T-helper 22 cell (primary cell): ENCODE data around the gene NQO2.
A peak's percentile ranks its signal among the peaks of the same experiment; 100 is the strongest.
"Not testable (repeated sequence)": the region's sequence is repeated elsewhere in the genome, so short reads cannot be mapped to it uniquely, and the experiment has no call there.

Experiments
- DNase-seq: peaks from one replicate; pipeline ENCODE4 v3.0.0-alpha.2; 2020; ENCODE audit warnings: low read depth

Gene NQO2

DNA sequence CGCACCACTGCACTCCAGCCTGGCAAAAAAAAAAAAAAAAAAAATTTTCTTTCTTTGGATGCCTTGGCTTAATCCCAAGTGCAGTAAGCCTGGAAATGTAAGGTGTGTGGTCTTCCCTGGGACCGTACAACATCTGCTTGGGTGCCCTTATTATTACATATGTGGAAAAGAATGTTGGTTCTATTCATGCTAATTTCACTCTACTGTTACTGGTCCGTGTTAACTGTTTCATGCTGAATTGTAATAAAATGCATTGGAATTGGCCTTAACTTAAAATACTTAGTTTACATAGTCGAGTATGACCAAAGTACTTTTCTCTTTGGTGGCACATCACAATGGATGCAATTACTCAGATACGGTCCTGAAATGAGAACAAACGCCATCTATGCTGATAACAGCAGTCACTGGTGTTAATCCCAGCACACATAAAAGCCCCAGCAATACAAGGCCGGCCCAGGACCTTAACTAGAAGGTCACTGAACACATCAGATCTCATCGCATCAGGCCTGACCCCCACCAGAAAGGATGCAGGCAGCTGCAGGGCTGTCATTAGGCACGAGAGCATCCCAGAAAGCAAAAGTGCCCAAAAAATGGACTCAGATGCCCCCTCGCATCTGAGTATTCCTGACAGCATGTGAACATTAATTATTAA, 29.5 kb upstream of the NQO2 start:
- DNase-seq = no peak

DNA sequence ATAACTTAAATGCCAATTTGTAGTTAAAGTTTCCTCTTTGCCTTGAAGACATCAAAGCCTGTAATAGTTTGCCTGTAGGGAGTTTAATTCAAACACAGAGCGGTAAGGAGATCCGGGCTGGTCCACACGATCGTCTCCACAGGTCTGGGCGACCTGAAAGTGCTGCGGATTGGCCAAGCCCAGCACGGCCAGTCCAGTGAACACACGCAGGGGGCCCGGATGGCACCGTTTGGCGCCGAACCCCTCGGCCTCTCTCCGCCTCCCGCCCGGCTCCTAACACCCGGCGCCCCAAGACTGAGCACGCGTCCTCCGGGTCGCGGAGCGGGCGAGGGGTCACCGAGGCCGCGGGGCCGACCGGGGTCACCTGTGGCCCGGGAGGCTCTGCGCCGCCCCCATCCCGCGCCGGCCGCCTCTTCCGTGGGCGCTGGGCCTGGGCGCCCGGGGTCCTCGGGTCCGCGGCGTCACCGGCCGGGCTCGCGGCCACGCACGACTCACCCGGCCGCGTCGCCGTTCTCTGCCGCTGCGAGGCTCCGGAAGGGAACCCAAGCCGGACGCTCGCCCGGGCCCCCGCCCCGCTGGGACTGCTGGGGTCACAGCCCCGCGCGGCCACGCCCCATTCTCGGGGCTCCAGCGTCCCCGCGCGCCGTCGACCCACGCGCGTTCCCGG, 28.8 kb upstream of the NQO2 start:
- DNase-seq = peak; percentile 9

DNA sequence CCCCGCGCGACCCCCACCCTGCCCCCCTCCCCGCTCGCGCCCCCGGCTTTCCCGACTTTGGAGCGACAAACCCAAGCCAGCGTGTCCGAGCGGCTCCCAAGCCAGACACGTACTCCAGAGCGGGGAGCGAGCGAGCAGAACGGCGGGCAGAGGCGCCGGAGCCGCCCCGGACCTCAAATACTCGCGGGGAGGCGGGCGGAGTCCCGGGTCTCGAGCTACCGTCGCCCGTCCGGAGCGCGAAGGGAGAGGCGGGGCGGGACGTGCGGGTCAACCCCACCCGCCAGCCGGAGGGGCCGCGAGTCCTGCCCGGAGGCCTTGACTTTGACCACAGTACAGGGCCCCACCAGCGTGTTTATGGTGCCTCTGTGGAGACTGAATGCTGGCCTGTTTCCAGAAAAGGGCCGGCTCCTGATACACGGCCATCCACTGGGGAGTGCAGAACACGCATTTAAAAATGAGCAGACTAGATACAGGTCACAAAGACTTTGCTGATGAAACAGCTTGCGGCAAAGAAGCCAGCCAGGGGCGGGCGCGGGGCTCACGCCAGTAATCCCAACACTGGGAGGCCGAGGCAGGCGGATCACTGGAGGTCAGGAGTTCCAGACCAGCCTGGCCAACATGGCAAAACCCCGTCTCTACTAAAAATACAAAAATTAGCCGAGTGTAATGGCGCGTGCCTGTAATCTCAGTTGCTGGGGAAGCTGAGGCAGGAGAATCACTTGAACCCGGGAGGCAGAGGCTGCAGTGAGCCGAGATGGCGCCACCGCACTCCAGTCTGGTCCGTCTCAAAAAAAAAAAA, 28.1 kb upstream of the NQO2 start, which contains the start of gene SERPINB6:
TSS of gene SERPINB6 (minus strand) at position 148 of the 799 bp plus-strand sequence. CDS start 12,235 bp downstream, outside the sequence.
- DNase-seq = peak; percentile 11

DNA sequence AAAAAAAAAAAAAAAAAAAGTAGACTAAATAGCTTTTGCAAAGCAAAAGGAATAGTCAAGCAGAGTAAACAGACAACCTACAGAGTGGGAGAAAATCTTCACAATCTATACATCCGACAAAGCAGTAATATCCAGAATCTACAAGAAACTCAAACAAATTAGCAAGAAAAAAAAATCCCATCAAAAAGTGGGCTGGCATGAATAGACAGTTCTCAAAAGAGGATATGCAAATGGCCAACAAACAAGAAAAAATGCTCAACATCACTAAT, 27.5 kb upstream of the NQO2 start:
- not testable (repeated sequence) for DNase-seq

DNA sequence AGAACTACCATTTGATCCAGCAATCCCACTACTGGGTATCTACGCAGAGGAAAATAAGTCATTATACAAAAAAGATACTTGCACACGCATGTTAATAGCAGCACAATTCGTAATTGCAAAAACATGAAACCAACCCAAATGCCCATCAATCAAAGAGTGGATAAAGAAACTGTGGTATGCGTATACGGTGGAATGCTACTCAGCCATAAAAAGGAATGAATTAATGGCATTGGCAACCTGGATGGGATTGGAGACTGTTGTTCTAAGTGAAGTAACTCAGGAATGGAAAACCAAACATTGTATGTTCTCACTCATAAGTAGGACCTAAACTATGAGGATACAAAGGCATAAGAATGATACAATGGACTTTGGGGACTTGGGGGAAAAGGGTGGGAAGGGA, 27.0 kb upstream of the NQO2 start:
- DNase-seq = not testable (repeated sequence)

DNA sequence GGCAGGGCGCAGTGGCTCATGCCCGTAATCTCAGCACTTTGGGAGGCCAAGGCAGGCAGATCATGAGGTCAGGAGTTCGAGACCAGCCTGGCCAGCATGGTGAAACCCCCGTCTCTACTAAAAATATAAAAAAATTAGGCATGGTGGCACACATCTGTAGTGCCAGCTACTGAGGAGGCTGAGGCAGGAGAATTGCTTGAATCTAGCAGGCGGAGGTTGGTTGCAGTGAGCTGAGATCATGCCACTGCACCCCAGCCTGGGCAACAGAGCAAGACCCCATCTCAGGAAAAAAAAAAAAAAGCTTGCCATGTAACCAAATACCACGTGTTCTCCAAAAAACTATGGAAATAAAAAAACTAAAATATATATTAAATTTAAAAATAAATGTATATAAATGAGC, 26.5 kb upstream of the NQO2 start:
- DNase-seq = not testable (repeated sequence)

DNA sequence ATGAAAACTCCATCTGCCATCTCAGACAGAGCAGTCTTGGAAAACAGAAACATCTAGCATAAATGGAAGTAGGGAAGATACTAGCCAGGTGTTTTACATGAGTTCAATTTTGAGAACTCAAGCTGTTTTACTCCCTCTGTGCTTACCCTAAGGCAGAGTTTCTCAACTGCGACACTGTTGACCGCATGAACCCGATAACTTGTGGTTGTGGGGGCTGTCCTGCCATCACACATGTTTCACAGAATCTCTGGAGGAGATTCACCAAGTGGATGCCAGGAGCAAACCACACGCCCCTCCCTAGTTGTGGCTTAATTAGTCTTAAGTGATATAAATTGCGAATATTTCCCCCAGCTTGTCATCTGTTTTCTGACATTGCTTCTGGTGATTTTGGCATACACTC, 26.0 kb upstream of the NQO2 start:
- no peak for DNase-seq

DNA sequence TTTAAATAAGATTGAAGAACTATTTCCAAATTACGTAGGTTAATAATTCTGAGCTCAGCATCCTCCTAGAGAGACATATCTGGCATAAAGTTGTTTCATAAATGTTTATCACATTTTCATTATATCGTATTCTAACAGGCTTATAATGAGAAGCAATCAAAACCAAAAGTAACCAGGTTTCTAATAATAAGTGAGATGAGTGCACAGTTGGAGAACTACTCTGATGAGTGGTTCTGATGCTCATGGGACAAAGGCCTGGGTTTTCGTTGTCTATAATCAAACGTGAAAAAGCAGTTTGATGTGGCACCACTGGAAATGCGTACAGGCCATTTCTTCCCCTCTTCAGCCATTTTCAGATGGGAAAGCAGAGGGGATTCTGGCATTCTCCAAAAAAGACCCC, 23.6 kb upstream of the NQO2 start:
- no peak for DNase-seq

DNA sequence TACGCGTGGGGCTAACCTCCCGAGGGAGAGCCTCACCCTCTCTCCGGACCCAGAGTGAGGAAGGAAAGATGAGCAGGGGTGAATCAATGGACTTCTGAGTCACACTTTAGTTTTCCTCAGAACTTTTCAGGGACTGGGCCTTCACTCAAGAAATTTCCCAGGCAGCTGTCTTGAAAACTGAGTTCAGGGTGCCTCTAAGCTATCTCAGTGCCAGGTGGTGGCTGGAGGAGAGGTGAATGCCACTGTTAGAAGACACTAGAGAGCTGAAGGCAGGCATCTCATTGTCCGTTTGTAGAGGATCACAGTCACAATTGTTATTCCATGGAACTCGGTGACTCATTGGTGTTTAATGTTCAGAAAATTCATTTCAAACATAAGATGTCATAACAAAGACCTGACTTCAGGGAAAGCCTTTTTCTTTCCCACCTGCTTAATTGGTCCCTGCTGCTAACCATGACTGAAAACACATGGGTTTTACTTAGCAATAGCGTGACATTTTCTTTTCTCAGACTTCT, 23.1 kb upstream of the NQO2 start:
- no peak for DNase-seq

DNA sequence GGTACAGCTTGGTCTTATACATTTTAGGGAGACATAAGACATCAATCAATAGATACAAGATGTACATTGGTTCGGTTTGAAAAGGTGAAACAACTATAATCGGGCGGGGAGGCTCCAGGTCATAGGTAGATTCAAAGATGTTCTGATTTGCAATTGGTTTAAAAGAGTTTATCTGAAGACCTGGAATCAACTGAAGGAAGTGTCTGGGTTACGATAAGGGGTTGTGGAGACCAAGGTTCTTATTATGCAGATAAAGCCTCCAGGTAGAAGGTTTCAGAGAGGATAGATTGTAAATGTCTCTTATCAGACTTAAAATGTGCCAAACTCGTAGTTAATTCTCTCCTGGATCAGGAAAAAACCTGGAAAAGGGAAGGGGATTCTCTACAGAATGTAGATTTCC, 22.4 kb upstream of the NQO2 start:
- DNase-seq = no peak

DNA sequence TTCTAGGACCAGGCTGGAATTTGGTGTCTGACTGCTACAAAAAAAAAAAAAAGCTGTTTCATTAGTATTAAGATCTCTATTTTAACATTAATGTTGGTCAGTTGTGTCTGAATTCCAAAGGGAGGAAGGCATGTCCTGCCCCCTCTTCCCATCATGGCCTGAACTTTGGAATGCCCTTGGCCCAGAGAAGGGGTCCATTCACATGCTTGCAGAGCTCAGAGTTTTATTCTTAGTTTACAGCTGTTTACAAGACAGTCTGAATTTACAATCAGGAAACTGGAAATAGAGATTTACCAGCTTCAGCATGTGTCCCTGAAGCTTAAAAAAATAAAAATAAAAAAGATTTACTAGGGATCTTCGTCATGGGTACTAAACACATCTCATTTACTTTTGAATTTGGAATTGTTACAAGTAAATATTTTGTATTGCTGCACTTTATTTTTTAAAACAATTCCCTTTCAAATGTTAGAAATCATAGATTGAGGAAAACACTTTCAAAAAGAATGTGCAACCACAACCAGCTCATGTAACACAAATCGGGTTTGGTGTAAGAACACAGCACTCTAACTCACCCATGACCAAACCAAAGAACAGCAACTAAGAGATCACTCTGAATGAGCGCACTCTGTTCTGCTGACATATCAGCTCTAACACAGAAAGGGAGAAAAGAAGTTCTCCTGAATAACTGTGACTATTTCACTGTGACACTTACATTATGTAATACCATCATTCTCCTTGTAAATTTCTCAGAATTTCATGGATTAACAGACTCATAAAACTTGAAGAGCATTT, 21.7 kb upstream of the NQO2 start:
- no peak for DNase-seq

DNA sequence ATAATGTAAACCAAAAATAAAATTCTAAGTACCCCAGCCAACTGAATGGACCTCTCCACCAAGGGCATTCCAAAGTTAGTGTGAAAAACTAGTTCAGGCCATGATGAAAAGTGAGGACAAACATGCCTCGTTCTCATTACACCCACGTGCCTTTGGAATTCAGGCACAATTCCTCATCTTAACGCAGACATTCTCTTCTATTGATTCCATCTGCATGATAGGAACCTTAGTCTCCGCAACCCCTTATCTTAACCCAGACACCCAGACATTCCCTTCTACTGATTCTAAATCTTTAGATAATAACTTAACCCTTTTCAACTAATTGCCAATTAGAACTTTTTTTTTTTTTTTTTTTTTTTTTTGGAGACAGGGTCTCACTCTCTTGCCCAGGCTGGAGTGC, 20.8 kb upstream of the NQO2 start:
- no peak for DNase-seq

DNA sequence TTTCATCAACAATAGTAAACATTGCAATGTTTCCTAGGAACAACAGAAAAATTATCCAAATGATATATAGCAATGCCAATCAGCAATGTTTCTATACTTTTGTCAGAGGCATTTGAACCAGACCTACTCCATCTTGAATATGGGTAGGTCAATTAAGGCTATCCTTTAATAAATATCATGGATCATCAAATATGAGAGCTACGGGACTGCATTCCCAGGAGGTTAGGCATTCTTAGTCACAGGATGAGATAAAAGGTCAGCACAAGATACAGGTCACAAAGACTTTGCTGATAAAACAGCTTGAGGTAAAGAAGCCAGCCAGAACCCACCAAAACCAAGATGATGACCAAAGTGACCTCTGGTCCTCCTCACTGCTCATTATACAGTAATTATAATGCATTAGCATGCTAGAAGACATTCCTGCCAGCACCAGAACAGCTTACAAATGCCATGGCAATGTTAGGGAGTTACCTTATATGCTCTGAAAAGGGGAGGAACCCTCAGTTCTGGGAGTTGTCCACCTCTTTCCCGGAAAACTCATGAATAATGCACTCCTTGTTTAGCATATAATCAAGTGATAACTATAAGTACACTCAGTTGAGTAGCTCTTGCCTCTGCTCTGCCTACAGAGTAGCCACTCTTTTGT, 19.8 kb upstream of the NQO2 start:
- DNase-seq = no peak

DNA sequence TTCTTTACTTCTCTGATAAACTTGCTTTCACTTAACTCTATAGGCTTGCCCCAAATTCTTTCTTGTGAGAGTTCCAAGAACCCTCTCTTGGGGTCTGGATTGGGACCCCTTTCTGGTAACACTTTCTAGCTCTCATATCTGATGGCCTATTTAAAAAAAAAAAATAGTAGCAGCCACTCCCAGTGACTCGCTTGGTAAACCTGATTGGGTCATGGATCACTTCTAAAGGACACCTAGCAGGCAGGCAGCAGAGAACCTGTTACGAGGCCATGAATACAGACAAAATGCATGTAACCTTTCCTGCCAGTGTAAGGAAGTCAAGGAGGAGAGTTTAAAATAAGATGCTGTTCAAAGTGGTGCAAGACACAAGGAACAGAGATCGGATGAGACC, 19.2 kb upstream of the NQO2 start:
- DNase-seq = no peak

DNA sequence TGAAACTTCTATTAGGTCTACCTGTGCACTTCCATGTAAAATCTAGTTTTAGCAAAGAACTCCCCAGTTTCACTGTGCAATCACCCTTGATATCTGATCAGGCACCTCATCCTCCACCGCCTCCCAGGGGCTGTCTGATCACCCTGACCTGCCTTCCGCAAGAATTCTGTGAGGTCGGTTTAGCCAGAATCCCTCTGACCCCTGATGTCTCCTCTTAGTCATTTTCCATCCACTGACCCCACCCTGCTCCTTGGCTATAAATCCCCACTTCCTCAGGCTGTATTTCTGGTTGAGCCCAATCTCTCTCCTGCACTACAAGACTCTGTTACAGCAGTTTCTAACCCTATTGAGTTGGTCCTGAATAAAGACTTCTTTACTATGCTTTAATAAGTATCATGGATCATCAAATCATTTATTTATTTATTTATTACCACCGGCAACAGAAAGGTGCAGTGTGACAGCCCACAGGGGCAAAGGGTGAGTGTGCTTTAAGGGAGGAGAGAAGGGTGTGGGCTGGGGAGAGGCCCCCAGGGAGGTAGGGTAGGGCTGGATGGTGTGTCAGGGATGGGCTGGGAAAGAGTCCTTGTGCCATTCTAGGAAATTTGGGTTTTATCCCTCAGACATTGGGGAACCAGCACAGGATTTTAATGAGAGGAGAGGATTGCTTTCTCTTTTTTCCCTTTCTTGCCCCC, 17.1 kb upstream of the NQO2 start:
- no peak for DNase-seq

DNA sequence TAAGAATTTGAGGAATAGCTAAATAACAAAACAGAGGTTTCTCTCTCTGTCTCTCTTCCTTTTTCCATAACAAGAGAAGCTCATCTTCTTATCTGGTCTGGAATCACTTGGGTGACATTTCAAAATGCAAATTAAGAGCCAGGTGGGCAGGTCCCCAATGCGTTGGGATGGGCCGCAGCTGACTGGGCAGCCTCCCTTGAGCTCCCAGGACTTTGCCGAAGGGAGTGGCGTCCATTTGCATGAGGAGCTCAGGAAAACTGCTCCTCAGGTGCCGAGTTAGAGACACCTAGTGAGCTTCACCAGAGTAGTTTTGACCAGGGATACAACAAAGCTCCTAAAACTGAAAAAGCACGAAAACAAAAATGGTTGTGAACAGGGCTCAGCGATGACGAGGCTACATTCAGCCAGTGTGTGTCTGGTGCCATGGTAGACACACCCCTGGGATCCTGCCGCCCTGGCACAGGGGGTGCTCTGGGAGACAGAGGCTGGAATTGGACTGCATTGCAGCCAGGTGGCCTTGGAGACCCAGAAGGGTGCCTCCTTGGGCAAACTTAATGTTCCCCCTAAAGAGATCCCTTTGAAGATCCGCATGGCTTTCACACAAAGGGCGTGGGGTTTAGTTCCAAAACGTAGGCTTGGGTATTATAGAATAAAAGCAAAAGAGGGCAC, 14.8 kb upstream of the NQO2 start:
- no peak for DNase-seq

DNA sequence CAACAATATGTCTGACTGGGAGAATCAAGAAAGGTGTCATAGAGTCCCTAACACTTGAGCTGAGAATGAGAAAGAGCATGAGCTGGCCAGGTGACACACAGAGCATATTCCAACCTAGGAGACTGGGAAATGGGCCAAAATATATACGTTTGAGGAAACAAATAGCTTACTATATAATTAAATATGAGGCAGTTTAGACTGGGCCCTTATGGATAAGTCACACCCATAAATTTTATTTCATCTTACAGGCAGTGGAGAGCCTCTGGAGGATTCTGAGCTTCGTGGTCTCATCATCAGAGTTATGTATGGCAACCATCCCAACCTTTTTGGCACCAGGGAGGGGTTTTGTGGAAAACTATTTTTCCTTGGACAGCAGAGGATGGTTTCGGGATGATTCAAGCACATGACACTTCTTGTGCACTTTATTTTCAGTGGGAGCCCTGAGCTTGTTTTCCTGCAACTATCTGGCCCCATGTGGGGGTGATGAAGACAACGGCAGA, 12.9 kb upstream of the NQO2 start:
- no peak for DNase-seq

DNA sequence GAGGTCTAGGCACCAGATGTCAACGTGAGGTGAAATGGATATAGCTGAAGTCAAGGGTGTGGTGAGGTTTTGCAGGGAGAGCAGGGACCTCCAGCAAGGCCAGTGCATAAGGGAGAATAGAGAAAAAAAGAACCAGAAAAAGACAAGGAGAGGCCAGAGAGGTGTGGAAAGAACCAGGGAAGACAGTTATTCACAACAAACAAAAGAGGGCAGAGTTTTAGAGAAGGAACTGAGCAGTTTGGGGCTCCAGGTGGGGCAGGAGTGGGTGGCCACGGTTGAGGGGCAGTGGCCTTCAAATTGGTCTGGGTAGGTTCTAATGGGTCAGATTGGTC, 11.6 kb upstream of the NQO2 start:
- no peak for DNase-seq

DNA sequence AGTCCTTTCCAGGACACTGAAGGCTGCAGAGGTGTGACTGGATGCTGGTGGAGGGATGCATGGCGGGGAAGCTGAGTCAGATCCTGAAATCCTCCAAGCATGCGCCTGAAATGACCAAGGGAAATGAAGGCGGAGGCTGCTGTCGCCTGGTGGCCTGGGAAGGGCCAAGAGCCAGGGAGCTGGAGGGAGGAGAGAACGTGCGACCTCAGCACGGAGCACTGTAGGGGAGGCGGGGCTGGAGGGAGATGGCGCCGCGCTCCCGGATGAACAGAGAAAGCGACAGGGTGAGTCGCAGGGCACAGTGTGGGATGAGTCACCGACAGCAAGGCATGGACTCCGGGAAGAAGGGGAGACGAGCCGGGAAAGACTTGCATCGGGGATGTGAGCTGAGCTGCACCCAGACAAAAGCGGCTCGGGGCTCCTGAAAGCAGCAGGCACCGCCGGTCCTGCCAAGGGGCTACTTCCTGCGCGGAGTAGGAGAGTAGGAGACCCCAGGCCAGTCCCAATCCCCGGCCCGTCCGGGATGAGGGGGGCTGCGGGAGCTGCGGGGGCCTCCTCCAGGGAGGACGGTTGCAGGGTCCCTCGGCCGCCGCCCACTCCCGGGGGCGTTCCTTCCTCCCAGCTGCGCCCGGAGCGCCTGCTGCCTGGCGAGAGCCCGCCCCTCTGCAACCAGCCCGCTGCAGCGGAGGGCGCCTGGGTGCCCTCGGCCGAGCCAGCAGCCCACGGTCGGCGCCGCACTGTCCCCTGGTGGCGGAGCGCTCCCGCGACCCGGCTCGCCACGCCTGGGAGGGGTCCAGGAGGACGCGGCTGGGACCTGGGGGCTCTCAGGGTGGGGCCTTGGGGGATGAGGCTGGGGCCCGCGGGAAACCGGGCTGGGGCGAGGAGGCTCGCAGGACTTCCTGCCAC, 11.0 kb upstream of the NQO2 start:
- peak; percentile 61 for DNase-seq
